BJ (cell line): ENCODE results near the gene SUSD4. TPM values are rescaled to one million over a fixed set of nuclear protein-coding genes. Genes with fewer than 3 reads are reported as not detected.
A peak's percentile ranks its signal among the peaks of the same experiment; 100 is the strongest.

ENCODE experiments used
- CTCF ChIA-PET: fragments of 350-600 bp; formaldehyde crosslinking; extraction: SDS; loops from one replicate; lab custom pipeline; 2021; ENCODE audit warnings: antibody characterized with exemption, inconsistent platforms; lab: Yijun Ruan, JAX
- POLR2A ChIA-PET: fragments of 300-600 bp; sonication (Branson Sonifier 250); formaldehyde crosslinking; extraction: SDS; loops from one replicate; lab custom pipeline; 2021; ENCODE audit warnings: antibody characterized with exemption; lab: Charles Lee
- DNase-seq: peaks from one replicate; pipeline ENCODE4 v3.0.0-alpha.2; 2011; ENCODE audit warnings: low read depth
- H3K27me3 ChIP-seq: 2 replicates; pipeline ENCODE4 v1.6.0; 2011; ENCODE audit warnings: low read length; ENCODE audit not compliant: control insufficient read depth, insufficient read depth
- H3K36me3 ChIP-seq: 2 replicates; pipeline ENCODE4 v1.5.1; 2011; ENCODE audit warnings: low read length; ENCODE audit not compliant: control insufficient read depth, insufficient read depth
- H3K4me3 ChIP-seq: 2 replicates; pipeline ENCODE4 v1.5.1; 2011; ENCODE audit warnings: low read depth, mild to moderate bottlenecking, control low read depth, low read length
- polyA minus RNA-seq: library from RNA; depleted of rRNA, polyadenylated mRNA; stranded (reverse); fragments of >200 nt; gene quantifications from 2 replicates; pipeline ENCODE4 v1.2.3, GENCODE V29; 2011; rRNA and poly(A)+ RNA removed
- polyA plus RNA-seq: library from polyadenylated mRNA; depleted of rRNA; stranded (reverse); fragments of >200 nt; gene quantifications from 2 replicates; pipeline ENCODE4 v1.2.3, GENCODE V29; 2011; rRNA removed
- TF ChIP-seq, protein P1 (sequence below): IDR thresholded peaks from 2 replicates; pipeline ENCODE4 v1.5.1; 2011; ENCODE audit warnings: low read depth, mild to moderate bottlenecking, control low read depth, inconsistent platforms, low read length, moderate library complexity; ENCODE audit not compliant: insufficient read depth

Gene SUSD4, protein sequence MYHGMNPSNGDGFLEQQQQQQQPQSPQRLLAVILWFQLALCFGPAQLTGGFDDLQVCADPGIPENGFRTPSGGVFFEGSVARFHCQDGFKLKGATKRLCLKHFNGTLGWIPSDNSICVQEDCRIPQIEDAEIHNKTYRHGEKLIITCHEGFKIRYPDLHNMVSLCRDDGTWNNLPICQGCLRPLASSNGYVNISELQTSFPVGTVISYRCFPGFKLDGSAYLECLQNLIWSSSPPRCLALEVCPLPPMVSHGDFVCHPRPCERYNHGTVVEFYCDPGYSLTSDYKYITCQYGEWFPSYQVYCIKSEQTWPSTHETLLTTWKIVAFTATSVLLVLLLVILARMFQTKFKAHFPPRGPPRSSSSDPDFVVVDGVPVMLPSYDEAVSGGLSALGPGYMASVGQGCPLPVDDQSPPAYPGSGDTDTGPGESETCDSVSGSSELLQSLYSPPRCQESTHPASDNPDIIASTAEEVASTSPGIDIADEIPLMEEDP
- 0.16 and 0.32 TPM in 2 replicates for polyA plus RNA-seq
- polyA minus RNA-seq, result 0.26 and 3.0 TPM in 2 replicates

DNA sequence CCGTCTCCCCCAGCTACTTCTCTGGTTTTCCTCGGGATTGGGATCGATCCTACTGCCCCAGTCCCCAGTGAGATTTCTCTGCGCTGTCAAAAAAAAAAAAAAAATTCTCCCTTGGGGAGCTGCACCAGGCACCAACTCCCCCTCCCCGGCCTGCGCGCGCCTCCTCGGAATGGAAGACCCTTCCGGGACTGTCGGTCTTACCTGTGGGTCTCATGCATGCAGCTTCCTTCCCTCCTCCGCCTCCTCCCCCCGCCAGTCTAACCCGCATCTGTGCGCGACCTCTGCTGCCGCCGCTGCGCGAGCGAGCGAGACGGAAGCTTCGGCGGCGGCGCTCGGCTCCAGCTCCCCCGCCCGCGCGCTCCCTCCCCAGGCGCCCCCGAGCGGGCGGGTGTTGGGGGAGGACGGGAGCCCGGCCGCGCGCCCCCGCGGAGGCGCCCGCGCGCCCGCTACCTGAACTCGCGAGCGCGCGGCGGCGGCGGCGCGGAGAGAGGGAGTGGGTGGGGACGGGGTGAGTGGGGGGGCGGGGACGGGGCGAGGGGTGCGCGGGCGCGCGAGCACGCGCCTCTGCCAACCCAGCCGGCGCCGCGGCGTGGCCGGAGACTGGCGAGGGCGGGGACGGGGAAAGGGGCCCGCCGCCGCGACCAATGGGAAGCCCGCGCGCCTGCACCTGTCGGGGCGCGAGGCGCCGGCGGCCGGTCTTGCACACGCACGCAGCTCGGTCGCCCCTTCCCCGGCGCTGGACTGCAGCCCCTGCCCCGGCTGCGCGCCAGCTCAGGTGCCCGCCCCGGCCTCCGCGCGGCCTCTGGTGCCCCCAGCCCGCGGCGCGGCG is at the start of gene SUSD4:
Gene SUSD4 (minus strand): TSS at position 321 of the 829 bp plus-strand sequence. CDS start 751 bp downstream, outside the sequence.
- H3K27me3 ChIP-seq, result peaks cover 28% of the 10 kb centered on the region
- no peak for DNase-seq
- no peaks in the 10 kb centered on the region for H3K36me3 ChIP-seq
- TF ChIP-seq, protein P1, sequence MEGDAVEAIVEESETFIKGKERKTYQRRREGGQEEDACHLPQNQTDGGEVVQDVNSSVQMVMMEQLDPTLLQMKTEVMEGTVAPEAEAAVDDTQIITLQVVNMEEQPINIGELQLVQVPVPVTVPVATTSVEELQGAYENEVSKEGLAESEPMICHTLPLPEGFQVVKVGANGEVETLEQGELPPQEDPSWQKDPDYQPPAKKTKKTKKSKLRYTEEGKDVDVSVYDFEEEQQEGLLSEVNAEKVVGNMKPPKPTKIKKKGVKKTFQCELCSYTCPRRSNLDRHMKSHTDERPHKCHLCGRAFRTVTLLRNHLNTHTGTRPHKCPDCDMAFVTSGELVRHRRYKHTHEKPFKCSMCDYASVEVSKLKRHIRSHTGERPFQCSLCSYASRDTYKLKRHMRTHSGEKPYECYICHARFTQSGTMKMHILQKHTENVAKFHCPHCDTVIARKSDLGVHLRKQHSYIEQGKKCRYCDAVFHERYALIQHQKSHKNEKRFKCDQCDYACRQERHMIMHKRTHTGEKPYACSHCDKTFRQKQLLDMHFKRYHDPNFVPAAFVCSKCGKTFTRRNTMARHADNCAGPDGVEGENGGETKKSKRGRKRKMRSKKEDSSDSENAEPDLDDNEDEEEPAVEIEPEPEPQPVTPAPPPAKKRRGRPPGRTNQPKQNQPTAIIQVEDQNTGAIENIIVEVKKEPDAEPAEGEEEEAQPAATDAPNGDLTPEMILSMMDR, result no peak
- POLR2A ChIA-PET, result no interaction called here
- peak within 1 kb of the TSS; percentile 17 for H3K4me3 ChIP-seq
- CTCF ChIA-PET, result interaction anchor here (1.1 kb wide), 1 partner anchor 15 kb away, joined by 4 read pairs; no protein-coding TSS in a partner anchor

DNA sequence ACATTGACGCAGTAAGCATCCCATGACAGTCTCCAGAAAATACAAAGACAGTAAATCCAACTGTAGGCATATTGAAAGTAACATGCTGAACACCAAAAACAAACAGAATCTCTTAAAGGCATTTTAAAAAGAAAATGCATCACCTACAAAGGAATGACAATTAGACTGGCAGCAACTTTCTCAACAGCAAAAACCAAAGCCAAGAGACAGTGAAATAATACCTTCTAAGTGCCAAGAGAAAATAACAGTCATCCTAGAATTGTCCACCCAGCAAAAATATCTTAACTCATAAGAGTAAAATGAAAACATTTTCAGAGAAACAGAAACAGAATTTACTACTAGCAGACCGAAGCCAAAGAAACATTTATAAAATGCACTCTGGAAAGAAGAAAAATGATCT is 49.2 kb upstream of the SUSD4 start:
- no peak overlapping the region for H3K4me3 ChIP-seq
- TF ChIP-seq, protein P1, result no peak
- ChIA-PET CTCF (no interaction called here), POLR2A (no interaction called here)
- no peaks in the 10 kb centered on the region for H3K27me3 ChIP-seq
- no peak for DNase-seq
- H3K36me3 ChIP-seq, result no peaks in the 10 kb centered on the region

DNA sequence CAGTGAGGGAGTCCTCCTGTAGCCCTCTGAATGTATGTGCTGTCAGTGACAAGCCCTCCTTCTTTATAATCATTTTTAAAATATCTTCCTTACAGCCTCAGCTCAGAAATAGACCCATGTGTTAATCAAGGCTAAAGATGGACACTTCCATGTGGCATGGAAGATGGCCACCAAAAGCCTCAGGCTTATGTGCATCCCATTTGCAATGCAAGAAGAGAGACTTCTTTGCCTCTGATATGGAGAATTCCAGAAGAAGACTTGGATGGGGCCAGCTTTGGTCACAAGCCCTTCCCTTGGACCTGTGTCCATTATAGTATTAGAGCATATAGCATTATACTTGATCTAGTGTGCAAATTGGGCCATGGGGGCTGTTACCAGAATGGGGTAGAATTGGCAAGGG is 47.7 kb upstream of the SUSD4 start:
- Histone ChIP-seq H3K36me3 (no peaks in the 10 kb centered on the region), H3K4me3 (no peak overlapping the region), H3K27me3 (no peaks in the 10 kb centered on the region)
- POLR2A ChIA-PET, result no interaction called here
- CTCF ChIA-PET, result interaction anchor here (2.5 kb wide), 1 partner anchor 278 kb away, joined by 8 read pairs; no protein-coding TSS in a partner anchor
- TF ChIP-seq, protein P1, result no peak
- no peak for DNase-seq

DNA sequence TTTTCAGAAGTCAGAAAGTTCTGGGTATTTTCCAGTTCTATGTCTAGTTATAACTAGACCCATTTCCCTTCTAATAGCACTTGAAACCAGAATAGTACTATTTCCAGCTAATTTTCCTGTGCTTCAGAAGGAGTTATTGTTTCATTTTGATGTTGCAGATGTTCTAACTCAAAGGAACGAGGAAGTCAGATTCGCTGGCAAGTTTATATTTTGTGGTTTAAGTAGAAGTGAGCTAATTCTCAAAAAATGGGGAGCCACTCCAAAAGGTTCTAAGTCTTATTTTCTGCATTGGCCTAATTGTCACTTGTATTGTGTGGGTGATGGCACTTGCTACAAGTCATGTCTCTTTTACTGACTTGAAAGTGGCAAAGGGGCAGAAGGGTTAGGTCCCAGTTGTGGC is 47.3 kb upstream of the SUSD4 start:
- TF ChIP-seq, protein P1, result no peak
- ChIA-PET POLR2A (no interaction called here), CTCF (interaction anchor here (2.5 kb wide), 1 partner anchor 278 kb away, joined by 8 read pairs; no protein-coding TSS in a partner anchor)
- DNase-seq, result peak; percentile 44
- no peaks in the 10 kb centered on the region for H3K36me3 ChIP-seq
- no peak overlapping the region for H3K4me3 ChIP-seq
- no peaks in the 10 kb centered on the region for H3K27me3 ChIP-seq
